MM.1S (cell line): ENCODE measurements around the gene SLC7A8.

Experiments
- DNase-seq: peaks from one replicate; pipeline ENCODE4 v3.0.0-alpha.2; 2015
- H2AFZ ChIP-seq: fragments of 300-600 bp; sonication (generic); 2 replicates; pipeline ENCODE4 v1.6.0; 2016; ENCODE audit warnings: antibody characterized with exemption, low read length
- H3F3A ChIP-seq: fragments of 300-600 bp; sonication (generic); 2 replicates; pipeline ENCODE4 v1.6.1; 2016; ENCODE audit warnings: mild to moderate bottlenecking, antibody characterized with exemption, low read length, moderate library complexity, mixed read lengths; ENCODE audit not compliant: insufficient read depth
- H3K27ac ChIP-seq: fragments of 300-600 bp; sonication (generic); 2 replicates; pipeline ENCODE4 v1.5.1; 2016; ENCODE audit warnings: mild to moderate bottlenecking, low read length
- H3K27me3 ChIP-seq: fragments of 300-600 bp; sonication (generic); replicated peaks from 2 replicates; pipeline ENCODE4 v1.6.0; 2016; ENCODE audit warnings: low read length; ENCODE audit not compliant: insufficient read depth
- H3K36me3 ChIP-seq: fragments of 300-600 bp; sonication (generic); replicated peaks from 2 replicates; pipeline ENCODE4 v1.6.1; 2016; ENCODE audit warnings: mild to moderate bottlenecking, low read length, mixed read lengths; ENCODE audit not compliant: insufficient read depth
- H3K4me1 ChIP-seq: fragments of 300-600 bp; sonication (generic); 2 replicates; pipeline ENCODE4 v1.6.1; 2016; ENCODE audit warnings: low read length, mixed read lengths
- H3K4me2 ChIP-seq: fragments of 300-600 bp; sonication (generic); 2 replicates; pipeline ENCODE4 v1.6.0; 2016; ENCODE audit warnings: low read depth, low read length
- H3K4me3 ChIP-seq: fragments of 300-600 bp; sonication (generic); 2 replicates; pipeline ENCODE4 v1.5.1; 2016; ENCODE audit warnings: low read length, mixed read lengths
- H3K79me2 ChIP-seq: fragments of 300-600 bp; sonication (generic); 2 replicates; pipeline ENCODE4 v1.6.1; 2016; ENCODE audit warnings: mixed run types, low read length, mixed read lengths
- H3K9ac ChIP-seq: fragments of 300-600 bp; sonication (generic); 2 replicates; pipeline ENCODE4 v1.6.1; 2016; ENCODE audit warnings: low read length, mixed read lengths
- H3K9me2 ChIP-seq: fragments of 300-600 bp; sonication (generic); replicated peaks from 2 replicates; pipeline ENCODE4 v1.6.1; 2016; ENCODE audit warnings: mild to moderate bottlenecking, low read length, mixed read lengths; ENCODE audit not compliant: insufficient read depth
- H3K9me3 ChIP-seq: fragments of 300-600 bp; sonication (generic); replicated peaks from 2 replicates; pipeline ENCODE4 v1.6.1; 2016; ENCODE audit warnings: mild to moderate bottlenecking, low read length, mixed read lengths; ENCODE audit not compliant: insufficient read depth
- H4K20me1 ChIP-seq: fragments of 300-600 bp; sonication (generic); 2 replicates; pipeline ENCODE4 v1.6.1; 2016; ENCODE audit warnings: mild to moderate bottlenecking, low read length, moderate library complexity, mixed read lengths; ENCODE audit not compliant: insufficient read depth
- EZH2 ChIP-seq: fragments of 300-600 bp; sonication (generic); optimal IDR thresholded peaks from 2 replicates; pipeline ENCODE3; 2017; ENCODE audit warnings: low read depth, mild to moderate bottlenecking, antibody characterized with exemption, low read length, mixed read lengths
- EZH2phosphoT487 ChIP-seq: fragments of 300-600 bp; sonication (generic); IDR thresholded peaks from 2 replicates; pipeline ENCODE4 v1.6.1; 2018; ENCODE audit warnings: antibody characterized with exemption, low read length
- TF ChIP-seq, protein P1 (sequence below): fragments of 300-600 bp; sonication (generic); IDR thresholded peaks from 2 replicates; pipeline ENCODE4 v1.5.1; 2016; ENCODE audit warnings: antibody characterized with exemption, low read length, mixed read lengths

SLC7A8 gene

GRCh38 chr14:23117371-23118020 lies 66.0 kb downstream of the SLC7A8 start:
- H3K4me2 ChIP-seq = no peak overlapping the region

GRCh38 chr14:23115918-23116317 lies 67.5 kb downstream of the SLC7A8 start:
- H3K4me1 ChIP-seq = peaks cover under 1% of the 10 kb centered on the region; the same call in 1 of the 2 replicates
- H3K27ac ChIP-seq = no peak overlapping the region
- DNase-seq = no peak
- no peaks in the 10 kb centered on the region for H4K20me1 ChIP-seq
- H3K9me2 ChIP-seq = no peaks in the 10 kb centered on the region
- H3K36me3 ChIP-seq = no peaks in the 10 kb centered on the region
- H2AFZ ChIP-seq = no peak overlapping the region
- H3F3A ChIP-seq = peaks cover under 1% of the 10 kb centered on the region; the same call in 1 of the 2 replicates
- no peak for TF ChIP-seq EZH2phosphoT487
- TF ChIP-seq, protein P1, sequence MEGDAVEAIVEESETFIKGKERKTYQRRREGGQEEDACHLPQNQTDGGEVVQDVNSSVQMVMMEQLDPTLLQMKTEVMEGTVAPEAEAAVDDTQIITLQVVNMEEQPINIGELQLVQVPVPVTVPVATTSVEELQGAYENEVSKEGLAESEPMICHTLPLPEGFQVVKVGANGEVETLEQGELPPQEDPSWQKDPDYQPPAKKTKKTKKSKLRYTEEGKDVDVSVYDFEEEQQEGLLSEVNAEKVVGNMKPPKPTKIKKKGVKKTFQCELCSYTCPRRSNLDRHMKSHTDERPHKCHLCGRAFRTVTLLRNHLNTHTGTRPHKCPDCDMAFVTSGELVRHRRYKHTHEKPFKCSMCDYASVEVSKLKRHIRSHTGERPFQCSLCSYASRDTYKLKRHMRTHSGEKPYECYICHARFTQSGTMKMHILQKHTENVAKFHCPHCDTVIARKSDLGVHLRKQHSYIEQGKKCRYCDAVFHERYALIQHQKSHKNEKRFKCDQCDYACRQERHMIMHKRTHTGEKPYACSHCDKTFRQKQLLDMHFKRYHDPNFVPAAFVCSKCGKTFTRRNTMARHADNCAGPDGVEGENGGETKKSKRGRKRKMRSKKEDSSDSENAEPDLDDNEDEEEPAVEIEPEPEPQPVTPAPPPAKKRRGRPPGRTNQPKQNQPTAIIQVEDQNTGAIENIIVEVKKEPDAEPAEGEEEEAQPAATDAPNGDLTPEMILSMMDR = no peak
- no peaks in the 10 kb centered on the region for H3K9me3 ChIP-seq
- no peak overlapping the region for H3K4me2 ChIP-seq
- no peaks in the 10 kb centered on the region for H3K79me2 ChIP-seq
- no peak overlapping the region for H3K9ac ChIP-seq
- H3K27me3 ChIP-seq = no peaks in the 10 kb centered on the region; the same call in 1 of the 2 replicates
- no peak overlapping the region for H3K4me3 ChIP-seq

More at GRCh38 chr14:23117371-23118020, 66.0 kb downstream of the SLC7A8 start:
- Histone ChIP-seq H3K79me2 (no peaks in the 10 kb centered on the region), H3F3A (peaks cover 5% of the 10 kb centered on the region; the same call in 1 of the 2 replicates), H3K9ac (no peak overlapping the region), H3K36me3 (no peaks in the 10 kb centered on the region), H3K9me2 (no peaks in the 10 kb centered on the region), H3K4me3 (no peak overlapping the region), H3K4me1 (peaks cover 11% of the 10 kb centered on the region), H3K27ac (no peak overlapping the region), H3K27me3 (no peaks in the 10 kb centered on the region), H4K20me1 (no peaks in the 10 kb centered on the region), H3K9me3 (no peaks in the 10 kb centered on the region), H2AFZ (no peak overlapping the region)
- TF ChIP-seq, protein P1 = no peak
- TF ChIP-seq EZH2 (no peak), EZH2phosphoT487 (no peak)
- no peak for DNase-seq

- no peaks in the 10 kb centered on the region for H3K9me2 ChIP-seq
- H3K9ac ChIP-seq = no peak overlapping the region
- H3K79me2 ChIP-seq = no peaks in the 10 kb centered on the region
- H3K27ac ChIP-seq = no peak overlapping the region
- H3K9me3 ChIP-seq = no peaks in the 10 kb centered on the region
- no peaks in the 10 kb centered on the region for H3K4me1 ChIP-seq
- no peaks in the 10 kb centered on the region for H3F3A ChIP-seq
- H3K36me3 ChIP-seq = no peaks in the 10 kb centered on the region
- no peak overlapping the region for H2AFZ ChIP-seq
- H3K4me2 ChIP-seq = no peak overlapping the region
- H4K20me1 ChIP-seq = no peaks in the 10 kb centered on the region
- no peak overlapping the region for H3K4me3 ChIP-seq
- TF ChIP-seq, protein P1 = no peak
- TF ChIP-seq EZH2 (no peak), EZH2phosphoT487 (no peak)
- no peak for DNase-seq
- no peaks in the 10 kb centered on the region; the same call in 1 of the 2 replicates for H3K27me3 ChIP-seq
Measured at GRCh38 chr14:23115039-23115731, 68.3 kb downstream of the SLC7A8 start.
